NCI-H2171 treated with DMSO at 0.1 percent for 48 hours (cell line): ENCODE measurements around the gene NDUFA11.
A peak's percentile ranks its signal among the peaks of the same experiment; 100 is the strongest.

ENCODE experiments used
- DNase-seq: peaks from one replicate; lab custom pipeline; 2025; lab: John Stamatoyannopoulos, UW

The NDUFA11 gene

GRCh38 chr19:5908773-5909442 is 5.3 kb upstream of the NDUFA11 start:
- DNase-seq, result no peak

GRCh38 chr19:5907241-5907640 is 3.7 kb upstream of the NDUFA11 start:
- DNase-seq, result no peak

GRCh38 chr19:5905114-5905778 is 1.7 kb upstream of the NDUFA11 start:
- DNase-seq, result peak; percentile 48

GRCh38 chr19:5904352-5905113 is 943 bp upstream of the NDUFA11 start, which contains the start of gene VMAC:
Gene VMAC, plus strand, starts transcription at chr19:5904872. Its CDS starts 19 bp downstream, at chr19:5904891.
- DNase-seq, result peak; percentile 100

GRCh38 chr19:5903056-5903623 is 450 bp downstream of the NDUFA11 start:
- DNase-seq, result no peak

- no peak for DNase-seq
These were observed 2.6 kb downstream of the NDUFA11 start for GRCh38 chr19:5900976-5901375.

- DNase-seq, result no peak
These were observed 3.7 kb downstream of the NDUFA11 start for GRCh38 chr19:5899728-5900526.

GRCh38 chr19:5897189-5897969 is 6.2 kb downstream of the NDUFA11 start:
- DNase-seq, result no peak

GRCh38 chr19:5896365-5897076 is 7.1 kb downstream of the NDUFA11 start:
- no peak for DNase-seq

- no peak for DNase-seq
These were observed 7.7 kb downstream of the NDUFA11 start for GRCh38 chr19:5895890-5896289.

GRCh38 chr19:5895409-5895808 is 8.2 kb downstream of the NDUFA11 start:
- no peak for DNase-seq

GRCh38 chr19:5894704-5895349 is 8.8 kb downstream of the NDUFA11 start:
- no peak for DNase-seq

- DNase-seq, result peak; percentile 50
These were observed 9.5 kb downstream of the NDUFA11 start for GRCh38 chr19:5893907-5894703.

GRCh38 chr19:5893296-5893903 is 10.2 kb downstream of the NDUFA11 start:
- DNase-seq, result no peak

GRCh38 chr19:5892772-5893275 is 10.8 kb downstream of the NDUFA11 start:
- DNase-seq, result no peak

- DNase-seq, result peak; percentile 11
These were observed 11.4 kb downstream of the NDUFA11 start for GRCh38 chr19:5891938-5892771.

- DNase-seq, result peak; percentile 12
These were observed 12.0 kb downstream of the NDUFA11 start for GRCh38 chr19:5891572-5891937.
